Measurements from ENCODE around the gene KDM6A. TPM values are rescaled to one million over a fixed set of nuclear protein-coding genes. Genes with fewer than 3 reads are reported as not detected.
"Not testable (repeated sequence)": the region's sequence is repeated elsewhere in the genome, so short reads cannot be mapped to it uniquely, and the experiment has no call there.

The KDM6A gene
- total RNA-seq (2021) (45.0 to 52.0 TPM (median 48.3 TPM) in 3 replicates), Bru-seq, nascent RNA (percentile 88 among the genes with signal in this experiment)
- long read RNA-seq, experiment 1, full-length matches to known transcripts, result 12 of 209 reads
- long read RNA-seq, experiment 1, partial matches to known transcripts, result 36 of 209 reads
- long read RNA-seq, experiment 1, other reads (novel, unspliced or antisense), result 161 of 209 reads
- long read RNA-seq, experiment 2, full-length matches to known transcripts, result 2 of 44 reads
- long read RNA-seq, experiment 2, partial matches to known transcripts, result 21 of 44 reads
- long read RNA-seq, experiment 2, other reads (novel, unspliced or antisense), result 21 of 44 reads
- long read RNA-seq, experiment 3, partial matches to known transcripts, result 4 of 5 reads
- long read RNA-seq, experiment 3, other reads (novel, unspliced or antisense), result 1 of 5 reads

DNA sequence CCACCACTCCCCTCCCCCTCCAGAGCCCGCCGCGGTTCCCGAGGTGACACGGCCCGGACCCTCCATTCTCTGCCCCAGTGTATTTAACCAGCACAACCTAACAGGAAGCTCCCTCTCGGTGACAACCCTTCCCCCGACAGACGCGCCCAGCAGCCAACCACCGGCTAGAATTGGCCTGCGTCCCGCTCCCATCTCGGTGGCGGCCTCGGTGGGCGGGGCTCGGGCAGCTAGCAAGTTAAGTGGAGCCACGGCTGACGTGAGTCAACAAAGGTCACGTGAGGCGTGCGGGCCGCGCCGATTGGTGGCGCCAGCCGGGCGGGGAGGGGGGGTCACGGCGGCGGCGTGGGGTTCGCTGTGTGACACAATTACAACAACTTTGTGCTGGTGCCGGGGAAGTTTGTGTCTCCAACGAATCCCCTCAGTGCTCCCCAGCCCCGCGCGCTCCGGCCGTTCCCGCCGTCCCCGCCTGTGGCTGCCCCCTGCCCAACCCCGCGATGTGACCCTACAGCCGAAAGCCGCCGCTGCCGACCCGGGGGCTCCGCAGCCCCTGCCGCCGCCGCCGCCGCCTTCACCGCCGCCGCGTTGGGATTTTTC, at the start of gene KDM6A:
Gene KDM6A, plus strand, starts transcription at position 368 of the 594 bp plus-strand sequence. CDS start 364 bp downstream, outside the sequence.
- Mint-ChIP-seq H3K4me1 (peaks cover 12% of the 10 kb centered on the region), H3K4me3 (peak within 1 kb of the TSS; percentile 91), H3K36me3 (no peaks in the 10 kb centered on the region; the same call in 1 of the 2 replicates), H3K27me3 (ENCODE audit: low read depth) (no peaks in the 10 kb centered on the region), H3K9me3 (no peaks in the 10 kb centered on the region), H3K27ac (peak within 1 kb of the TSS; percentile 97)
- DNase-seq (ENCODE audit: low spot score), result peak; percentile 95
- TF ChIP-seq SMAD3 (CRISPR knock-in tag; IDR thresholded peaks at IDR 0.05; ENCODE audit: borderline replicate concordance) (no peak), ESRRA (CRISPR knock-in tag; IDR thresholded peaks at IDR 0.05; ENCODE audit: borderline replicate concordance) (peak; percentile 4; the same call in 1 of the 2 replicates), NFYB (CRISPR knock-in tag; conservative IDR thresholded peaks at IDR 0.05; ENCODE audit: low read depth) (peak; percentile 75), FOXK1 (CRISPR knock-in tag; IDR thresholded peaks at IDR 0.05) (peak; percentile 93), CREB1 (CRISPR knock-in tag; IDR thresholded peaks at IDR 0.05) (no peak), GABPB1 (CRISPR knock-in tag; IDR thresholded peaks at IDR 0.05) (peak; percentile 35; the same call in 1 of the 2 replicates)
- TF ChIP-seq, protein P1, sequence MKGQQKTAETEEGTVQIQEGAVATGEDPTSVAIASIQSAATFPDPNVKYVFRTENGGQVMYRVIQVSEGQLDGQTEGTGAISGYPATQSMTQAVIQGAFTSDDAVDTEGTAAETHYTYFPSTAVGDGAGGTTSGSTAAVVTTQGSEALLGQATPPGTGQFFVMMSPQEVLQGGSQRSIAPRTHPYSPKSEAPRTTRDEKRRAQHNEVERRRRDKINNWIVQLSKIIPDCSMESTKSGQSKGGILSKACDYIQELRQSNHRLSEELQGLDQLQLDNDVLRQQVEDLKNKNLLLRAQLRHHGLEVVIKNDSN (CRISPR knock-in tag; IDR thresholded peaks at IDR 0.05), result peak; percentile 95
- TF ChIP-seq, protein P2, sequence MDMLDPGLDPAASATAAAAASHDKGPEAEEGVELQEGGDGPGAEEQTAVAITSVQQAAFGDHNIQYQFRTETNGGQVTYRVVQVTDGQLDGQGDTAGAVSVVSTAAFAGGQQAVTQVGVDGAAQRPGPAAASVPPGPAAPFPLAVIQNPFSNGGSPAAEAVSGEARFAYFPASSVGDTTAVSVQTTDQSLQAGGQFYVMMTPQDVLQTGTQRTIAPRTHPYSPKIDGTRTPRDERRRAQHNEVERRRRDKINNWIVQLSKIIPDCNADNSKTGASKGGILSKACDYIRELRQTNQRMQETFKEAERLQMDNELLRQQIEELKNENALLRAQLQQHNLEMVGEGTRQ (CRISPR knock-in tag; IDR thresholded peaks at IDR 0.05), result peak; percentile 97
- CTCF ChIA-PET, result interaction anchor here (0.6 to 1.0 kb wide), 4 partner anchors 26 to 923 kb away, joined by 4 to 8 read pairs (median 5); no protein-coding TSS in a partner anchor
- peak; percentile 96 for ATAC-seq
- POLR2A ChIA-PET, result interaction anchor here (0.5 to 1.3 kb wide), 10 partner anchors 9 to 121 kb away, joined by 3 to 20 read pairs (median 4); no protein-coding TSS in a partner anchor

GRCh38 chrX:44823193-44823592, 49.8 kb upstream of the KDM6A start:
- CTCF ChIA-PET, result interaction anchor here (0.5 kb wide), 1 partner anchor 247 kb away, joined by 3 read pairs; no protein-coding TSS in a partner anchor
- DNase-seq (ENCODE audit: low spot score); H3K36me3 Mint-ChIP-seq; H3K4me1 Mint-ChIP-seq; POLR2A ChIA-PET; ATAC-seq; H3K27me3 Mint-ChIP-seq (ENCODE audit: low read depth); H3K27ac Mint-ChIP-seq; H3K4me3 Mint-ChIP-seq; H3K9me3 Mint-ChIP-seq: not testable (repeated sequence)
- TF ChIP-seq GABPB1 (CRISPR knock-in tag; IDR thresholded peaks at IDR 0.05), result peak; percentile 67

DNA sequence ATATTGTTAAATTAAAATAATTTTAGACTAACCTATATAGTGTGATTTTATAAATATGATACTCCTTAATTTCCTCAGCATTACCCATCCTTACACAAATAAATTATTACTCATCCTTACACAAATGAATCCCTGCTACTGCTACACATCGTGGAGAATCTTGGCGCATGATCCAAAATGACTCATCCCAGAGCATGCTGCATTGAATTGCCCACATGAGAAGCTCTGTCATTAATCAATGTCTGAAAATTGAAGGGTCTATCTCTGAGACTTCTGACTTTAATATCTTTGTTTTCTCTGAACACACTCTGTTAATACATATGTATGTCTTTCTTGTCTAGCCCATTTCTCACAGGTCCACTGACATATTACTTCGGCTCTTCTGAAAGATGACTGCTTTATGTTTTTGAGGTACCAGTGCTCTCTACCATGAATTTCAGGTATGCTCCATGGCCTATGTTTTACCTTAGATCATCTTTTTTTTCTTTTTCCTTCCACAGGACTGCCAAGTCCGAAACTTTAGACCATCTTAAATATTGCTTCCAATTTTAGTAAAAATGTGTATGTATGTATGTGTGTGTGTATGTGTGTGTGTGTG, 44.9 kb upstream of the KDM6A start:
- no peaks in the 10 kb centered on the region for H3K4me1 Mint-ChIP-seq
- ChIA-PET POLR2A (no interaction called here), CTCF (no interaction called here)
- no peak overlapping the region for H3K4me3 Mint-ChIP-seq
- ATAC-seq (no peak), DNase-seq (ENCODE audit: low spot score) (no peak)
- no peak overlapping the region for H3K27ac Mint-ChIP-seq
- H3K9me3 Mint-ChIP-seq, result no peaks in the 10 kb centered on the region
- H3K36me3 Mint-ChIP-seq, result no peaks in the 10 kb centered on the region
- H3K27me3 Mint-ChIP-seq (ENCODE audit: low read depth), result no peaks in the 10 kb centered on the region
- TF ChIP-seq ZNF425 (CRISPR knock-in tag; conservative IDR thresholded peaks at IDR 0.05) (no peak), MYBL2 (CRISPR knock-in tag; IDR thresholded peaks at IDR 0.05) (no peak), FOXK1 (CRISPR knock-in tag; IDR thresholded peaks at IDR 0.05) (no peak), SOX15 (CRISPR knock-in tag; IDR thresholded peaks at IDR 0.05) (no peak), JAZF1 (CRISPR knock-in tag; IDR thresholded peaks at IDR 0.05) (no peak), ZNF396 (CRISPR knock-in tag; IDR thresholded peaks at IDR 0.05; ENCODE audit: borderline replicate concordance) (no peak), ZNF423 (CRISPR knock-in tag; IDR thresholded peaks at IDR 0.05) (no peak), E2F1 (CRISPR knock-in tag; IDR thresholded peaks at IDR 0.05) (no peak)
- TF ChIP-seq, protein P3, sequence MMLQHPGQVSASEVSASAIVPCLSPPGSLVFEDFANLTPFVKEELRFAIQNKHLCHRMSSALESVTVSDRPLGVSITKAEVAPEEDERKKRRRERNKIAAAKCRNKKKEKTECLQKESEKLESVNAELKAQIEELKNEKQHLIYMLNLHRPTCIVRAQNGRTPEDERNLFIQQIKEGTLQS (CRISPR knock-in tag; conservative IDR thresholded peaks at IDR 0.05), result no peak
- TF ChIP-seq, protein P4, sequence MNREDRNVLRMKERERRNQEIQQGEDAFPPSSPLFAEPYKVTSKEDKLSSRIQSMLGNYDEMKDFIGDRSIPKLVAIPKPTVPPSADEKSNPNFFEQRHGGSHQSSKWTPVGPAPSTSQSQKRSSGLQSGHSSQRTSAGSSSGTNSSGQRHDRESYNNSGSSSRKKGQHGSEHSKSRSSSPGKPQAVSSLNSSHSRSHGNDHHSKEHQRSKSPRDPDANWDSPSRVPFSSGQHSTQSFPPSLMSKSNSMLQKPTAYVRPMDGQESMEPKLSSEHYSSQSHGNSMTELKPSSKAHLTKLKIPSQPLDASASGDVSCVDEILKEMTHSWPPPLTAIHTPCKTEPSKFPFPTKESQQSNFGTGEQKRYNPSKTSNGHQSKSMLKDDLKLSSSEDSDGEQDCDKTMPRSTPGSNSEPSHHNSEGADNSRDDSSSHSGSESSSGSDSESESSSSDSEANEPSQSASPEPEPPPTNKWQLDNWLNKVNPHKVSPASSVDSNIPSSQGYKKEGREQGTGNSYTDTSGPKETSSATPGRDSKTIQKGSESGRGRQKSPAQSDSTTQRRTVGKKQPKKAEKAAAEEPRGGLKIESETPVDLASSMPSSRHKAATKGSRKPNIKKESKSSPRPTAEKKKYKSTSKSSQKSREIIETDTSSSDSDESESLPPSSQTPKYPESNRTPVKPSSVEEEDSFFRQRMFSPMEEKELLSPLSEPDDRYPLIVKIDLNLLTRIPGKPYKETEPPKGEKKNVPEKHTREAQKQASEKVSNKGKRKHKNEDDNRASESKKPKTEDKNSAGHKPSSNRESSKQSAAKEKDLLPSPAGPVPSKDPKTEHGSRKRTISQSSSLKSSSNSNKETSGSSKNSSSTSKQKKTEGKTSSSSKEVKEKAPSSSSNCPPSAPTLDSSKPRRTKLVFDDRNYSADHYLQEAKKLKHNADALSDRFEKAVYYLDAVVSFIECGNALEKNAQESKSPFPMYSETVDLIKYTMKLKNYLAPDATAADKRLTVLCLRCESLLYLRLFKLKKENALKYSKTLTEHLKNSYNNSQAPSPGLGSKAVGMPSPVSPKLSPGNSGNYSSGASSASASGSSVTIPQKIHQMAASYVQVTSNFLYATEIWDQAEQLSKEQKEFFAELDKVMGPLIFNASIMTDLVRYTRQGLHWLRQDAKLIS (CRISPR knock-in tag; IDR thresholded peaks at IDR 0.05; ENCODE audit: borderline replicate concordance), result no peak
- TF ChIP-seq, protein P5, sequence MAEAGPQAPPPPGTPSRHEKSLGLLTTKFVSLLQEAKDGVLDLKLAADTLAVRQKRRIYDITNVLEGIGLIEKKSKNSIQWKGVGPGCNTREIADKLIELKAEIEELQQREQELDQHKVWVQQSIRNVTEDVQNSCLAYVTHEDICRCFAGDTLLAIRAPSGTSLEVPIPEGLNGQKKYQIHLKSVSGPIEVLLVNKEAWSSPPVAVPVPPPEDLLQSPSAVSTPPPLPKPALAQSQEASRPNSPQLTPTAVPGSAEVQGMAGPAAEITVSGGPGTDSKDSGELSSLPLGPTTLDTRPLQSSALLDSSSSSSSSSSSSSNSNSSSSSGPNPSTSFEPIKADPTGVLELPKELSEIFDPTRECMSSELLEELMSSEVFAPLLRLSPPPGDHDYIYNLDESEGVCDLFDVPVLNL (CRISPR knock-in tag; IDR thresholded peaks at IDR 0.05; ENCODE audit: borderline replicate concordance, low read depth), result no peak

Data from WTC11 (cell line).